ENCODE measurements around the gene PLAAT2. TPM values are rescaled to one million over a fixed set of nuclear protein-coding genes. Genes with fewer than 3 reads are reported as not detected.
A peak's percentile ranks its signal among the peaks of the same experiment; 100 is the strongest.
"Not testable (repeated sequence)": the region's sequence is repeated elsewhere in the genome, so short reads cannot be mapped to it uniquely, and the experiment has no call there.

The PLAAT2 gene
- total RNA-seq, 1 donor from 2014 or later: 1.3 TPM

GRCh38 chr11:63586451-63587166 lies 23.4 kb upstream of the PLAAT2 start:
- no peaks in the 10 kb centered on the region for H3K27me3 ChIP-seq (ENCODE audit: control insufficient read depth, insufficient read depth, low read length)
- TF ChIP-seq CTCF (IDR thresholded peaks at IDR 0.05; ENCODE audit: insufficient read depth, low read length, severe bottlenecking): no peak
- H3K4me3 ChIP-seq (ENCODE audit: low read depth, low read length): no peak overlapping the region
- no peak for DNase-seq (ENCODE audit: low read depth)
- no peaks in the 10 kb centered on the region for H3K36me3 ChIP-seq (ENCODE audit: control insufficient read depth, insufficient read depth, low read length)
- FAIRE-seq: no peak

- Histone ChIP-seq H3K27me3 (ENCODE audit: control insufficient read depth, insufficient read depth, low read length) (no peaks in the 10 kb centered on the region), H3K4me3 (ENCODE audit: low read depth, low read length) (no peak overlapping the region)
- FAIRE-seq: no peak
Measured at GRCh38 chr11:63583357-63583677, 20.1 kb upstream of the PLAAT2 start.

GRCh38 chr11:63581224-63581623 lies 18.0 kb upstream of the PLAAT2 start:
- not testable (repeated sequence) for H3K4me3 ChIP-seq (ENCODE audit: low read depth, low read length); DNase-seq (ENCODE audit: low read depth); FAIRE-seq; H3K36me3 ChIP-seq (ENCODE audit: control insufficient read depth, insufficient read depth, low read length); H3K27me3 ChIP-seq (ENCODE audit: control insufficient read depth, insufficient read depth, low read length)

More at GRCh38 chr11:63583357-63583677, 20.1 kb upstream of the PLAAT2 start:
- H3K36me3 ChIP-seq (ENCODE audit: control insufficient read depth, insufficient read depth, low read length): no peaks in the 10 kb centered on the region
- no peak for TF ChIP-seq CTCF (IDR thresholded peaks at IDR 0.05; ENCODE audit: insufficient read depth, low read length, severe bottlenecking)
- no peak for DNase-seq (ENCODE audit: low read depth)

- H3K27me3 ChIP-seq (ENCODE audit: control insufficient read depth, insufficient read depth, low read length); DNase-seq (ENCODE audit: low read depth); H3K36me3 ChIP-seq (ENCODE audit: control insufficient read depth, insufficient read depth, low read length); FAIRE-seq; H3K4me3 ChIP-seq (ENCODE audit: low read depth, low read length): not testable (repeated sequence)
Measured at GRCh38 chr11:63578882-63579281, 15.7 kb upstream of the PLAAT2 start.

GRCh38 chr11:63574856-63575602 lies 11.8 kb upstream of the PLAAT2 start:
- no peak for TF ChIP-seq CTCF (IDR thresholded peaks at IDR 0.05; ENCODE audit: insufficient read depth, low read length, severe bottlenecking)
- Histone ChIP-seq H3K4me3 (ENCODE audit: low read depth, low read length) (no peak overlapping the region), H3K27me3 (ENCODE audit: control insufficient read depth, insufficient read depth, low read length) (no peaks in the 10 kb centered on the region), H3K36me3 (ENCODE audit: control insufficient read depth, insufficient read depth, low read length) (no peaks in the 10 kb centered on the region)
- peak; percentile 55 for FAIRE-seq
- peak; percentile 37 for DNase-seq (ENCODE audit: low read depth)

GRCh38 chr11:63573881-63574855 lies 11.0 kb upstream of the PLAAT2 start:
- DNase-seq (ENCODE audit: low read depth) (peak; percentile 33), FAIRE-seq (peak; percentile 58)
- peak overlapping the region; percentile 2 for H3K4me3 ChIP-seq (ENCODE audit: low read depth, low read length)
- no peak for TF ChIP-seq CTCF (IDR thresholded peaks at IDR 0.05; ENCODE audit: insufficient read depth, low read length, severe bottlenecking)
- H3K36me3 ChIP-seq (ENCODE audit: control insufficient read depth, insufficient read depth, low read length): no peaks in the 10 kb centered on the region
- H3K27me3 ChIP-seq (ENCODE audit: control insufficient read depth, insufficient read depth, low read length): no peaks in the 10 kb centered on the region

All from bronchial epithelial cell (primary cell).